K562 (cell line): ENCODE data around the gene MUSTN1.

ENCODE experiments used
- ATF3 ChIP-seq, 2 experiments: fragments of 450-650 bp in 1 of 2; sonication (generic) in 1 of 2; formaldehyde crosslinking in 1 of 2; IDR thresholded peaks in 1 of 2; conservative IDR thresholded peaks in 1 of 2; 2 replicates each; pipeline versions ENCODE4 v1.6.1 to v1.8.1; 2016 to 2023; ENCODE audit warnings: mild to moderate bottlenecking in 2 of 2, moderate library complexity in 2 of 2, inconsistent platforms in 1 of 2, missing genetic modification reagents in 1 of 2
- ELF1 ChIP-seq: fragments of 200-800 bp; sonication (Bioruptor generic); IDR thresholded peaks from 2 replicates; pipeline ENCODE4 v1.6.1; 2016; ENCODE audit warnings: missing genetic modification characterization, missing compliant biosample characterization
- KLF6 ChIP-seq: fragments of 250-450 bp; sonication (Bioruptor Pico); IDR thresholded peaks from 2 replicates; pipeline ENCODE4 v1.4.0; 2020; ENCODE audit warnings: mild to moderate bottlenecking, moderate library complexity, borderline replicate concordance
- PHF20 ChIP-seq: fragments of 450-650 bp; IDR thresholded peaks from 2 replicates; pipeline ENCODE4 v1.6.1; 2018; ENCODE audit not compliant: partially characterized antibody
- REST ChIP-seq, 2 experiments: fragments of 450-650 bp; formaldehyde crosslinking in 1 of 2; IDR thresholded peaks; 2 replicates each; pipeline versions ENCODE4 v1.4.0 to v1.6.1; 2014 to 2020; ENCODE audit warnings: mild to moderate bottlenecking in 2 of 2, borderline replicate concordance in 1 of 2, low read depth in 1 of 2
- TAF1 ChIP-seq: IDR thresholded peaks from 2 replicates; pipeline ENCODE4 v1.6.1; 2011; ENCODE audit warnings: mild to moderate bottlenecking, low read length, moderate library complexity; ENCODE audit not compliant: insufficient read depth, control insufficient read depth, severe bottlenecking; ENCODE audit errors: extremely low read depth
- ZNF121 ChIP-seq: sonication (generic); formaldehyde crosslinking; conservative IDR thresholded peaks from 2 replicates; pipeline ENCODE4 v1.8.0; 2022; ENCODE audit warnings: missing genetic modification reagents
- ZNF785 ChIP-seq: fragments of 250-450 bp; sonication (Bioruptor Pico); IDR thresholded peaks from 2 replicates; pipeline ENCODE4 v1.4.0; 2020; ENCODE audit warnings: mild to moderate bottlenecking

- TF ChIP-seq KLF6 (CRISPR knock-in tag) (no peak), TAF1 (no peak), REST (IDR thresholded peaks at IDR 0.05; ENCODE audit: borderline replicate concordance) (no peak), REST (CRISPR knock-in tag; IDR thresholded peaks at IDR 0.05; ENCODE audit: low read depth) (no peak), PHF20 (no peak), ATF3 (IDR thresholded peaks at IDR 0.05) (no peak), ATF3 (CRISPR knock-in tag; conservative IDR thresholded peaks at IDR 0.05) (no peak), ZNF121 (CRISPR knock-in tag) (no peak), ZNF785 (CRISPR knock-in tag) (no peak), ELF1 (tag) (no peak)
These were observed 17.6 kb upstream of the MUSTN1 start for GRCh38 chr3:52852419-52852818.
